ENCODE data around the gene TPRN.

TPRN gene

DNA sequence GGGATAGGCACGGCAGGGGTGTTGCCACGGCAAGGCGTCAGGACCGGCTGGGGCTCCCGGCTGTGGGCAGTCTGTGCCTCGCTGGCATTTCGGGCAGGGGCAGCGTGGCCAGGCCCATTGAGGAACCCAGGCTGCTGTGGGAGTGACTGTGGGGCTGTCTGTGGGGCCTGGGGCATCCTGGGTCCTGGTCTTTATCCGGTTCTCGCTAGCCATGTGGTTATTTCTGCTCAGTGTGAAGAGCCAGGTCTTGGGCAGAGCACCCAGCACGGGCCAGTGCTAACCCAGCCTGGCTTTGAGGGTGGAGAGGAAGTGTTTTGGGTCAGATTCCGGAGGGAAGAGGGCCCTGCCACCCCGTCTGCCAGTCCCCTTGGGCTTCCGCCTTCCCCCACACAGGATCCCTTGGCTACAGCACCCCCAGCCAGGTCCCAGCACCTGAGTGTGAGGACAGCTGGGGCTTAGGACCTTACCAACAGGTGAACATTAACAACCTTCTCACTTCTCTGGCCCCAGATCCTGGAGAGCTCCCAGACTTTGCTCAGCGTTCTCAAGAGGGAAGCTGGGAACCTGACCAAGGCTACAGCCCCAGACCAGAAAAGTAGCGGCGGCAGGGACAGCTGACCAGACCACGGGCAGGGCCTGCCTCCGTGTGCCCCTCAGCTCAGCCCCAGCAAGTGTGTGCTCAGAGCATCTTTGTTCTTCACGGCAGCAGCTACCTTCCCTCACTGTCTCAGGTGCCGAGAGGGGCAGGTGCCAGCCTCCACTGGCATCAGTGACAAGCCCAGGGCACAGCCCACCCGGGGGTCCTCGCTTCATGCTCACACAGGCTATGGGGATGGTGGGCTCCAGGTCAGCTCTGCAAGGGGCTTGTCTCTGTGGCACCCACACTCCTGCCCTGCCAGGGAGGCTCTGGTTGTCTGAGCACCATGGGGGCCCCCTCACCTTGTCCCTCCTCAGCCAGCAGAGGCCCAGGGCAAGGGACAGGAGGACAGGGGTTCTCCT, 10.9 kb downstream of the TPRN start:
- Histone ChIP-seq H3K36me3 (ENCODE audit: control insufficient read depth in 1 of 2, insufficient read depth in 2 of 2, low read length in 2 of 2) (peaks cover 9 to 53% of the 10 kb centered on the region in 2 donors), H3K27me3 (ENCODE audit: low read depth, low read length) (no peaks in the 10 kb centered on the region), H3K27ac (ENCODE audit: low read length) (peak overlapping the region; percentile 71), H3K9me3 (ENCODE audit: control insufficient read depth in 1 of 2, low read length in 2 of 2) (no peaks in the 10 kb centered on the region), H3K4me1 (ENCODE audit: control insufficient read depth in 1 of 2, insufficient read depth in 2 of 2, low read length in 2 of 2) (peaks cover 11 to 43% of the 10 kb centered on the region in 2 donors), H3K4me3 (ENCODE audit: low read depth in 1 of 2, low read length in 2 of 2) (peak overlapping the region; percentile 86 to 100)

DNA sequence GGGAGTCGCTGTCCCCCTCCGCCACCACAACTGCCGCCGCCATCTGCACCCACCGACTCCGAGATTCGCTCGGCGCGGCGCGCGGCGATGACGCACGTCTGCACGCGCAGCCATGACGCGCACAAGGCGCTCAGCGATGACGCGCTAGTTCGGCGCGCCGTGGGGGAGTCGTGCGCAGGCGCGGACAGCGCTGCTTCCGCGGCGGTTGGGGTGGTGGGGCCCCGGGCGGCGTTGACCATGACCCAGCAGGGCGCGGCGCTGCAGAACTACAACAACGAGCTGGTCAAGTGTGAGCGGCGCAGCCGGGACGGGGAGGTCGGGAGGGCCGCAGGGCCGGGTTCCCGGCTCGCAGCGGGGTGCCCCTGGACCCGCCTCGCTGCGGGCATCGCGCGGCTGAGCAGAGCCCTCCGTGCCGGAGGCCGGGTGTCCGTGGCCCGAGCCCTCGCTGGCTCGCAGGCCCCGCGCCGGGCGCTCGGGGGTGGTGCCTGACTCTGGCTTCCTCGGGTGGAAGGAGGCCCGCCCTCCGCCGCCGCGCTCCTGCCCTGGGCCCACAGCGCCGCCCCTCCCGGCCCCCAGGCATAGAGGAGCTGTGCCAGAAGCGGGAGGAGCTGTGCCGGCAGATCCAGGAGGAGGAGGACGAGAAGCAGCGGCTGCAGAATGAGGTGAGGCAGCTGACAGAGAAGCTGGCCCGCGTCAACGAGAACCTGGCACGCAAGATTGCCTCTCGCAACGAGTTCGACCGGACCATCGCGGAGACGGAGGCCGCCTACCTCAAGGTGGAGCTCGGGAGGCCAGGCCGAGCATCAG, 11.8 kb downstream of the TPRN start, which contains the start of the genes ANAPC2 and SSNA1:
Gene ANAPC2 (minus strand): TSS at position 71 of the 807 bp plus-strand sequence. CDS start 28 bp downstream, at position 43.
Gene SSNA1 (plus strand): TSS at position 187 of the 807 bp plus-strand sequence. CDS start 51 bp downstream, at position 238.
- Histone ChIP-seq H3K36me3 (ENCODE audit: control insufficient read depth in 1 of 2, insufficient read depth in 2 of 2, low read length in 2 of 2) (peaks cover 14 to 62% of the 10 kb centered on the region in 2 donors), H3K27me3 (ENCODE audit: low read depth, low read length) (no peaks in the 10 kb centered on the region), H3K4me1 (ENCODE audit: control insufficient read depth in 1 of 2, insufficient read depth in 2 of 2, low read length in 2 of 2) (peaks cover 11 to 43% of the 10 kb centered on the region in 2 donors), H3K9me3 (ENCODE audit: control insufficient read depth in 1 of 2, low read length in 2 of 2) (no peaks in the 10 kb centered on the region), H3K27ac (ENCODE audit: low read length) (peak within 1 kb of the TSS; percentile 71), H3K4me3 (ENCODE audit: low read depth in 1 of 2, low read length in 2 of 2) (peak within 1 kb of the TSS; percentile 86 to 100)

DNA sequence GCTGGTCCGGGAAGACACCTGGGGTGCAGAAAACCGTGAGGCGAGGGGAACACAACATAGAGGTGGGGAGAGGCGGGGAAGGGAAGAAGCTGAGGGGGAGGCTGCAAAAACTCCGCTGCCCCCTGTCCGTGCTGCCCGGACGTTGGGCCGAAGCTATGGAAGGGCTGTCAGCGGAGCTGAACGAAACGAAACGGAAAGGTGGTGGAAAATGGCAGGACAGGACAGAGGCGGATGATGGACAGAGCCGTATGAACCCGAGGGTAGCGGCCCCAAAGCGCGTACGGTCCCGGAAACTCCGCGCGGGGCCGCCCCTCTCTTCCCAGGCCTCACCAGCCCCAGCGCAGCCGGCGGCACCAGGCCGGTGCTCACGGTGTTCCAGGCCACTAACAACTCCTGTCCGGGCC, 12.5 kb downstream of the TPRN start:
- Histone ChIP-seq H3K27me3 (ENCODE audit: low read depth, low read length) (no peaks in the 10 kb centered on the region), H3K36me3 (ENCODE audit: control insufficient read depth in 1 of 2, insufficient read depth in 2 of 2, low read length in 2 of 2) (peaks cover 20 to 68% of the 10 kb centered on the region in 2 donors), H3K4me3 (ENCODE audit: low read depth in 1 of 2, low read length in 2 of 2) (peak overlapping the region; percentile 86 to 100), H3K27ac (ENCODE audit: low read length) (peak overlapping the region; percentile 71), H3K9me3 (ENCODE audit: control insufficient read depth in 1 of 2, low read length in 2 of 2) (no peaks in the 10 kb centered on the region), H3K4me1 (ENCODE audit: control insufficient read depth in 1 of 2, insufficient read depth in 2 of 2, low read length in 2 of 2) (peaks cover 11 to 43% of the 10 kb centered on the region in 2 donors)

DNA sequence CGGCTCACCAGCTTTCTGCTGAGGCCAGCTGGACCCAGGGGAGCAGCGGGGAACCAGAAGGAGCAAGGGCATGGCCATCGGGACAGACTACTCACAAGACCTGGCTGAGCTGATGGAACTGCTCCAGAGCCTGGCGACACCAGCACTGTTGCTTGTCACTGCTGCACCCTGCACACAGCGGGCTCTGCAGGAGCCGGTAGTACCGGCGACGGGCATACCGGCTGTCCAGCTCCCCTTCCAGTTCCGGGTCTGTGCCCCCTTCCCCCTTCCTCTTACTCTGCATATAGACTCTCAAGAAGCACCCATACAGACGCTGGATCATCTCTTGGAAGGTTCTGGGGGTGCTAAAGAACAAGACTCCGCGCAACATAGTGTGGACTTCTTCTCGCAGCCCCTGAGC, 13.2 kb downstream of the TPRN start:
- Histone ChIP-seq H3K4me3 (ENCODE audit: low read depth in 1 of 2, low read length in 2 of 2) (peak overlapping the region; percentile 86 to 100), H3K4me1 (ENCODE audit: control insufficient read depth in 1 of 2, insufficient read depth in 2 of 2, low read length in 2 of 2) (peaks cover 11 to 43% of the 10 kb centered on the region in 2 donors), H3K9me3 (ENCODE audit: control insufficient read depth in 1 of 2, low read length in 2 of 2) (no peaks in the 10 kb centered on the region), H3K27me3 (ENCODE audit: low read depth, low read length) (no peaks in the 10 kb centered on the region), H3K27ac (ENCODE audit: low read length) (no peak overlapping the region), H3K36me3 (ENCODE audit: control insufficient read depth in 1 of 2, insufficient read depth in 2 of 2, low read length in 2 of 2) (peaks cover 22 to 75% of the 10 kb centered on the region in 2 donors)

DNA sequence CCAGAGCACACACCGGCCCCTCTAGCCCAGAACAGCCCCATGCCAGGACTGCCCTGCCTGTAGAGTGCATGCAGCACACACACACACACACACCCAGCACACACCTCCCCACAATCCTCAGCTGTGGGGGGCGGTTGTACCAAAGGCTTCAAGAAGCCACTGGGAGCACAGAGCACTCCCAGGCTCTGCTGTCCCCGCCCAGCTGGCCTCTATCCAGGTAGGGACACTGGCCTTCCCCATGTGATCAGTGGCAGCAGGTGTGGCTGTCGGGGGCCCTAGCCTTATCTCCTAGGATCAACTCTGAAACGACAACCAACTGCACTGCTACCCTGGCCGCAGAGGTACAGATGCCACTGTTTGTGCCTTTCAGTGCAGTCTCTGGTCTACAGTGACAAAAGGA, 14.2 kb downstream of the TPRN start:
- Histone ChIP-seq H3K4me1 (ENCODE audit: control insufficient read depth in 1 of 2, insufficient read depth in 2 of 2, low read length in 2 of 2) (peaks cover 11 to 43% of the 10 kb centered on the region in 2 donors), H3K9me3 (ENCODE audit: control insufficient read depth in 1 of 2, low read length in 2 of 2) (no peaks in the 10 kb centered on the region), H3K27me3 (ENCODE audit: low read depth, low read length) (no peaks in the 10 kb centered on the region), H3K36me3 (ENCODE audit: control insufficient read depth in 1 of 2, insufficient read depth in 2 of 2, low read length in 2 of 2) (peaks cover 22 to 85% of the 10 kb centered on the region in 2 donors), H3K27ac (ENCODE audit: low read length) (no peak overlapping the region), H3K4me3 (ENCODE audit: low read depth in 1 of 2, low read length in 2 of 2) (peak overlapping the region; percentile 86 to 100)

DNA sequence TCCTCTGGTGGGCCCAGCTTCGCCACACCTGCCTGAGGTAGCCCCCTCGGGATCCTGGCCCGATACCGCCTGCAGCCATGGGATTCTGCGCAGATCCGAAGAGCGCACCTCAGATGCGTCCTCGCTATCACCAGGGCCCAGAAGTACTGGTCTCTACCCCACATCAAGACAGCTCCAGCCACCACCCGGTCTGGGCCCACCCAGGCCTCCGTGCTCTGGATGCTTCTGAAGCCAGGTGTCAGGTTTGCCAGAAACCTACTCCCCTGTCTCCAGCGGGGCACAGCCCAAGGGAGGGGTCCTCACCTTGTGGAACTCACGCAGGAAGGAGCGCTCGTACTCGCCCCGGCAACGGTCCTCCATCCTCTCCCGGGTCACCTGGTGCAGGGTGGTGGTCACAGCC, 14.6 kb downstream of the TPRN start:
- Histone ChIP-seq H3K27me3 (ENCODE audit: low read depth, low read length) (no peaks in the 10 kb centered on the region), H3K4me1 (ENCODE audit: control insufficient read depth in 1 of 2, insufficient read depth in 2 of 2, low read length in 2 of 2) (peaks cover 11 to 43% of the 10 kb centered on the region in 2 donors), H3K27ac (ENCODE audit: low read length) (no peak overlapping the region), H3K36me3 (ENCODE audit: control insufficient read depth in 1 of 2, insufficient read depth in 2 of 2, low read length in 2 of 2) (peaks cover 20 to 86% of the 10 kb centered on the region in 2 donors), H3K9me3 (ENCODE audit: control insufficient read depth in 1 of 2, low read length in 2 of 2) (no peaks in the 10 kb centered on the region), H3K4me3 (ENCODE audit: low read depth in 1 of 2, low read length in 2 of 2) (no peak overlapping the region)

DNA sequence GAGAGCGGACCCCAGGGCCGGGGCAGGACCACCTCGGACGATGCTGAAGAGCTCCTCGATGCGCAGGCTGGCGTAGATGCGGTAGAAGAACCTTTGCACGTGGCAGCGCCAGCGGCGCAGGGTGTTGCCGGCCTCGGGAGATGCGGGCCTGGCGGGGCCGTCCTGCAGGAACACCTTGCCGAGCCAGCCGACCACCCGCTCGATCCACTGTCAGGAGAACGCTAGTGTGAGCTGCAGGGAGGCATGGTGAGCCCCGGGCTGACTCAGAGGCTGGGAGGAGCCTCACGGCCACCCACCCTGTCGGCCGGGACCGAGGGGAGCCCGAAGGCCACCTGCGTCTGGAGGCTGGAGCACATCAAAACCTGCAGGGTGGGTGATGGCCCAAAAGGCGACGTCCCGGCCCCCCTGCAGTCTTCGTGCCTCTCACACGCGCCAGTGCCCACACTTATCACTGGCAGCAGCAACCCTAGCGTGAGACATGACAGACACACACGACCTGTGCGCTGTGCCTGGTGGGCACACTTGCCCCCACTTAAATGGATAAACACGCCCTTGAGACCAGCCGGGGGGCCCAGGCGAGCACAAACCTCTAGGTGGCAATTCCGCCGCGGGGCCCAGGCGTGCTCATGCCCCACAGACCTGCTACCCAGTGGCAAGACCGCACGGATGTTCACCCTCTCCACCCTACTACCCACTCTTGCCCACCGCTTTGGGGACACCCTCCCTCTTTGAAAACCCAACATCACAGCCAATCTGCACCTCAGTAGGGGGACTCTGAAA, 15.5 kb downstream of the TPRN start:
- no peaks in the 10 kb centered on the region for H3K27me3 ChIP-seq (ENCODE audit: low read depth, low read length)
- no peak overlapping the region for H3K4me3 ChIP-seq (ENCODE audit: low read depth in 1 of 2, low read length in 2 of 2)
- H3K4me1 ChIP-seq (ENCODE audit: control insufficient read depth in 1 of 2, insufficient read depth in 2 of 2, low read length in 2 of 2), result peaks cover 11 to 36% of the 10 kb centered on the region in 2 donors
- no peak overlapping the region for H3K27ac ChIP-seq (ENCODE audit: low read length)
- no peaks in the 10 kb centered on the region for H3K9me3 ChIP-seq (ENCODE audit: control insufficient read depth in 1 of 2, low read length in 2 of 2)
- H3K36me3 ChIP-seq (ENCODE audit: control insufficient read depth in 1 of 2, insufficient read depth in 2 of 2, low read length in 2 of 2), result peaks cover 23 to 87% of the 10 kb centered on the region in 2 donors

DNA sequence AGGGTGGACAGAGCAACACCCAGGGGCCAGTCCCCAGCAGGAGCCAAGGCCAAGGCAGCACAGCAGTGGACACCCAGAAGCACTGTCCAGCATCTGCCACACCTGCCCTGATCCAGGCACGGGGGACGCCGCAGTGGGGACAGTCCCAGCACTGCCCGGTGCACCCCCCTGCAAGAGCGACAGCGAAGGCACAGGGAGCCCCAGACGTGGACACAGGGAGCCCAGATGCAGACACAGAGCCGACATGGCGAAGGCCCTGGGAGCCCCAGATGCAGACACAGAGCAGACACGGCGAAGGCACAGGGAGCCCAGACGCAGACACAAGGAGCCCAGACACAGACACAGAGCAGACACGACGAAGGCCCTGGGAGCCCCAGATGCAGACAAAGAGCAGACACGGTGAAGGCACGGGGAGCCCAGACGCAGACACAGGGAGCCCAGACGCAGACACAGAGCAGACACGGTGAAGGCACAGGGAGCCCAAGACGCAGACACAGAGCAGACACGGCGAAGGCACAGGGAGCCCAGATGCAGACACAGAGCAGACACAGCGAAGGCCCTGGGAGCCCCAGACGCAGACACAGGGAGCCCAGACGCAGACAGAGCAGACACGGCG, 16.5 kb downstream of the TPRN start:
- peaks cover 28 to 92% of the 10 kb centered on the region in 2 donors for H3K36me3 ChIP-seq (ENCODE audit: control insufficient read depth in 1 of 2, insufficient read depth in 2 of 2, low read length in 2 of 2)

DNA sequence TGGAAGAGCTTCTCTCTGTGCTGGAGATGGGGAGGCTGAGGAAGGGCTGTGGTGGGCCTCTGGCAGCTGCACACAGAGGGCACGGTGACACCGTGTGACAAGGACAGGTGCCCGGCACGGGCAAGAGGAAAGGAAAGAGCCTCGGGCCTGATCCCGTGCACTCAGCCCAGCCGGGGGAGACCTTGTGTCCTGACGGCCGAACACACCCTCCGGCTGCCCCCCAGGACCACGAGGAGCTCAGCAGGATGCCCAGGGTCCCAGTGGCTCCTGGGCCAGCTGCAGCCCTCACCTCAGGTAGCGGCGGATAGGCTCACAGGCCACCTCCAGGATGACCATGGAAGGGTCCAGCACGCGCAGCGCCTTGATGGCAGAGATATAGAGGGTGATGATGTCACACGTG, 17.7 kb downstream of the TPRN start:
- Histone ChIP-seq H3K36me3 (ENCODE audit: control insufficient read depth in 1 of 2, insufficient read depth in 2 of 2, low read length in 2 of 2) (peaks cover 28 to 94% of the 10 kb centered on the region in 2 donors), H3K4me3 (ENCODE audit: low read depth in 1 of 2, low read length in 2 of 2) (no peak overlapping the region)

More for the DNA sequence above, 16.5 kb downstream of the TPRN start:
- Histone ChIP-seq H3K4me3 (ENCODE audit: low read depth in 1 of 2, low read length in 2 of 2) (no peak overlapping the region), H3K27me3 (ENCODE audit: low read depth, low read length) (no peaks in the 10 kb centered on the region), H3K4me1 (ENCODE audit: control insufficient read depth in 1 of 2, insufficient read depth in 2 of 2, low read length in 2 of 2) (peaks cover 11 to 26% of the 10 kb centered on the region in 2 donors), H3K27ac (ENCODE audit: low read length) (no peak overlapping the region), H3K9me3 (ENCODE audit: control insufficient read depth in 1 of 2, low read length in 2 of 2) (no peaks in the 10 kb centered on the region)

DNA sequence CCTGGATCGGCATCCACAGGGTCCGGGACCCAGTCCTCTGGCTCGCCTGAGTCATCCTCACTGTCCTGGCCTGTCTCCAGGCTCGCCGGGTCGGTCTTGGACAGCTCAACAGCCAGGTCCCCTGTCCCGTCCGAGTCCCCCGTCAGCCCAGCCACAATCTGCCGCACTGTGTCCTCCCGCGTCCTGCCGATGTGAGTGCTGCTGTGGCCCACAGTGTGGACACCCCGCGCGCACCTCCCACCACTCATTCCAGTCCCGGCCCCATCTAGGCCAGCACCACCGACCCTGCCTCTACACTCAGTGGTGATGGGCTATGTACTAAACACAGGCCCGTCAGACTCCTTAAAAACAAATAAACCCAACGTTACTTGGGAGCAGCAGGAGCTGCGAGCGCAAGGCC, 18.9 kb downstream of the TPRN start:
- Histone ChIP-seq H3K4me1 (ENCODE audit: control insufficient read depth in 1 of 2, insufficient read depth in 2 of 2, low read length in 2 of 2) (peaks cover 1 to 12% of the 10 kb centered on the region in 2 donors), H3K36me3 (ENCODE audit: control insufficient read depth in 1 of 2, insufficient read depth in 2 of 2, low read length in 2 of 2) (peaks cover 28 to 100% of the 10 kb centered on the region in 2 donors), H3K27ac (ENCODE audit: low read length) (no peak overlapping the region), H3K27me3 (ENCODE audit: low read depth, low read length) (no peaks in the 10 kb centered on the region), H3K9me3 (ENCODE audit: control insufficient read depth in 1 of 2, low read length in 2 of 2) (no peaks in the 10 kb centered on the region), H3K4me3 (ENCODE audit: low read depth in 1 of 2, low read length in 2 of 2) (no peak overlapping the region)

More for the DNA sequence above, 17.7 kb downstream of the TPRN start:
- Histone ChIP-seq H3K9me3 (ENCODE audit: control insufficient read depth in 1 of 2, low read length in 2 of 2) (no peaks in the 10 kb centered on the region), H3K27me3 (ENCODE audit: low read depth, low read length) (no peaks in the 10 kb centered on the region), H3K27ac (ENCODE audit: low read length) (no peak overlapping the region), H3K4me1 (ENCODE audit: control insufficient read depth in 1 of 2, insufficient read depth in 2 of 2, low read length in 2 of 2) (peaks cover 11 to 24% of the 10 kb centered on the region in 2 donors)

Measured in muscle layer of duodenum (tissue), 2 donors.